CD8-positive, alpha-beta memory T cell (primary cell): ENCODE measurements around the gene CRTC3. TPM values are rescaled to one million over a fixed set of nuclear protein-coding genes. Genes with fewer than 3 reads are reported as not detected.

Experiments
- CTCF ChIA-PET: fragments of 350-600 bp; sonication (Branson Sonifier 250); formaldehyde crosslinking; loops from one replicate; lab custom pipeline; 2021; ENCODE audit warnings: antibody characterized with exemption; lab: Charles Lee
- POLR2A ChIA-PET: fragments of 350-600 bp; sonication (Branson Sonifier 250); formaldehyde crosslinking; loops from one replicate; lab custom pipeline; 2021; ENCODE audit warnings: antibody characterized with exemption; lab: Charles Lee
- DNase-seq, 5 donors: peaks; one replicate each; pipeline versions ENCODE4 v3.0.0 to v3.0.0-alpha.2; 2020 to 2022; ENCODE audit warnings: mixed read lengths in 1 of 5
- H3K27ac ChIP-seq: one replicate; pipeline ENCODE4 v1.7.0; 2013; ENCODE audit warnings: low read depth, mild to moderate bottlenecking, low read length, moderate library complexity
- H3K27me3 ChIP-seq: 2 replicates; pipeline ENCODE4 v1.7.0; 2013; ENCODE audit warnings: low read length, mild to moderate bottlenecking; ENCODE audit not compliant: insufficient read depth, poor library complexity, severe bottlenecking
- H3K36me3 ChIP-seq: 2 replicates; pipeline ENCODE4 v1.7.0; 2013; ENCODE audit warnings: mild to moderate bottlenecking, low read length, moderate library complexity; ENCODE audit not compliant: insufficient read depth
- H3K4me1 ChIP-seq: 2 replicates; pipeline ENCODE4 v1.7.0; 2013; ENCODE audit warnings: mild to moderate bottlenecking, low read length, moderate library complexity; ENCODE audit not compliant: insufficient read depth
- H3K4me3 ChIP-seq: 2 replicates; pipeline ENCODE4 v1.7.0; 2013; ENCODE audit warnings: mild to moderate bottlenecking, low read length
- H3K9me3 ChIP-seq: 2 replicates; pipeline ENCODE4 v1.7.0; 2013; ENCODE audit warnings: mild to moderate bottlenecking, low read length
- H3K27ac Mint-ChIP-seq, 8 donors: one replicate each; pipeline ENCODE4 v1.8.0; 2020 to 2021; ENCODE audit warnings: mixed read lengths in 8 of 8, mild to moderate bottlenecking in 6 of 8, inconsistent platforms in 3 of 8, moderate library complexity in 3 of 8
- H3K27me3 Mint-ChIP-seq, 2 donors: one replicate each; pipeline ENCODE4 v1.8.0; 2020 to 2021; ENCODE audit warnings: mixed read lengths in 2 of 2, mild to moderate bottlenecking in 1 of 2, moderate library complexity in 1 of 2
- H3K36me3 Mint-ChIP-seq, 3 donors: one replicate each; pipeline ENCODE4 v1.8.0; 2020 to 2021; ENCODE audit warnings: mixed read lengths in 3 of 3, inconsistent platforms in 1 of 3, mild to moderate bottlenecking in 1 of 3
- H3K4me1 Mint-ChIP-seq, 3 donors: one replicate each; pipeline ENCODE4 v1.8.0; 2020 to 2021; ENCODE audit warnings: mixed read lengths in 3 of 3, inconsistent platforms in 1 of 3, mild to moderate bottlenecking in 1 of 3
- H3K4me3 Mint-ChIP-seq, 7 donors: one replicate each; pipeline ENCODE4 v1.8.0; 2020 to 2021; ENCODE audit warnings: mixed read lengths in 7 of 7, mild to moderate bottlenecking in 6 of 7, moderate library complexity in 4 of 7, inconsistent platforms in 2 of 7
- H3K9me3 Mint-ChIP-seq, 5 donors: one replicate each; pipeline ENCODE4 v1.8.0; 2020 to 2022; ENCODE audit warnings: mixed read lengths in 5 of 5, mild to moderate bottlenecking in 3 of 5, moderate library complexity in 2 of 5, inconsistent platforms in 1 of 5
- polyA plus RNA-seq: library from polyadenylated mRNA; unstranded; fragments of 300-500 nt; fragmentation: Illumina TruSeq; gene quantifications from one replicate; pipeline ENCODE4 v1.2.3, GENCODE V29; 2021
- total RNA-seq, 2 experiments: library from RNA; stranded (reverse); gene quantifications; one replicate each; pipeline ENCODE4 v1.2.3, GENCODE V29; 2021

The CRTC3 gene
- total and polyA plus RNA-seq, 3 experiments from 2014 or later = 25.5 to 34.2 (median 26.7) TPM

DNA sequence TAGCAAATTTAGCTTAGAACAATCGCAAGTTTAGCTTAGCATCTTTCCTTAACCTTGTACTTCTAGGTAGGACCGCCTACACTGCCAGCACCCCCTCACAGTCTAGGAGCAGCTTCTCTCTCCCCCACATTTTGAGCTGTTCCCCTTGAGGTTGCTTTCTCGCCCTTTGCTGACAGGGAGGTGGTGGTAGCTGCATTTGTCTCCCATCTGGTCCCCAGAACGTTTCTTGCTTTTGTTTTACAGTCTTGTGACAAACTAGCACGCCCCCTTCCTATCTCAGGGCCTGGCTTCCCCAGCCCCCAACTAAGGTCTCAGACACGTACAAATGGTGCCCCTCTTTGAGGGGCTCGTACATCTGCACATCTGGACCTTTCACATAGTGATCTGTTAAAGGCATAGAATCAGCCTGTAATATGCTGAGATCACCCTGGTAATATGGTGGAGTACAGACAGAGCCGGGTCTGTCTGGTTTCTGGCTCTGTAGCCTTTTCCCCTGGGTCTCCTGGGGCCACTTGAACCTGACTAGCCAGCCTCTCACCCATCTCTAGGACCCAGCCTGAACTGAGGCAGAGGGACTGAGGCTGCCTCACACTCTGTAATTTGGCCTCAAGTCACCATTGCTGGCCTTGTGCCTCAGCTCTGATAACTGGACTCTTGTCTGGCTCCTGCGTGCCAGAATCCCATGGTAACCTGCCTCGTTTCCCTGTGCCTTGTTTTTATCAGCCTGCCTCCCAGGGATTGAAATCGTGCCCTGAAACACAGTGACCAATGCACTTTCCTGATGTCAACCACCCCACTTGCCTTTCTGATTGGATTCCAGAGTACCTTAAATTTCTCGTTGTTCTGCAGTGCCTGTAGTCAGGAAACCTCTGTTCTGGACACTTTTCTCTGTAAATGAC is 27.7 kb downstream of the CRTC3 start:
- ChIA-PET CTCF (no interaction called here), POLR2A (no interaction called here)
- H3K9me3 Mint-ChIP-seq = no peaks in the 10 kb centered on the region
- H3K4me3 Mint-ChIP-seq = peak overlapping the region in 2 of 7 donors; percentile 42 to 48
- peaks cover 0 to 32% (median 22%) of the 10 kb centered on the region in 3 donors for H3K36me3 Mint-ChIP-seq
- H3K27ac ChIP-seq = no peak overlapping the region
- H3K4me3 ChIP-seq = peak overlapping the region; percentile 9
- H3K27me3 ChIP-seq = no peaks in the 10 kb centered on the region
- no peaks in the 10 kb centered on the region for H3K9me3 ChIP-seq
- peak in 1 of 5 donors; percentile 50 for DNase-seq
- peaks cover 53 to 83% (median 74%) of the 10 kb centered on the region in 3 donors for H3K4me1 Mint-ChIP-seq
- H3K4me1 ChIP-seq = peaks cover 55% of the 10 kb centered on the region
- no peaks in the 10 kb centered on the region for H3K36me3 ChIP-seq
- peaks cover 0 to 1% of the 10 kb centered on the region in 2 donors for H3K27me3 Mint-ChIP-seq
- H3K27ac Mint-ChIP-seq = peak overlapping the region in 6 of 8 donors; percentile 4 to 85 (median 73)

- ChIA-PET CTCF (no interaction called here), POLR2A (no interaction called here)
- H3K9me3 Mint-ChIP-seq = no peaks in the 10 kb centered on the region
- H3K27ac Mint-ChIP-seq = peak overlapping the region in 5 of 8 donors; percentile 12 to 64 (median 24)
- no peak overlapping the region for H3K27ac ChIP-seq
- H3K36me3 Mint-ChIP-seq = peaks cover 0 to 28% (median 20%) of the 10 kb centered on the region in 3 donors
- DNase-seq = no peak
- no peaks in the 10 kb centered on the region for H3K27me3 ChIP-seq
- peaks cover 62% of the 10 kb centered on the region for H3K4me1 ChIP-seq
- no peaks in the 10 kb centered on the region for H3K9me3 ChIP-seq
- H3K4me1 Mint-ChIP-seq = peaks cover 53 to 82% (median 75%) of the 10 kb centered on the region in 3 donors
- peaks cover 0 to 1% of the 10 kb centered on the region in 2 donors for H3K27me3 Mint-ChIP-seq
- no peak overlapping the region for H3K4me3 ChIP-seq
- no peaks in the 10 kb centered on the region for H3K36me3 ChIP-seq
- peak overlapping the region in 1 of 7 donors; percentile 11 for H3K4me3 Mint-ChIP-seq
Observed at GRCh38 chr15:90558171-90558573, 28.4 kb downstream of the CRTC3 start.

GRCh38 chr15:90559119-90559518 is 29.4 kb downstream of the CRTC3 start:
- Histone ChIP-seq H3K27me3 (no peaks in the 10 kb centered on the region), H3K27ac (no peak overlapping the region), H3K9me3 (no peaks in the 10 kb centered on the region), H3K36me3 (no peaks in the 10 kb centered on the region), H3K4me1 (peaks cover 65% of the 10 kb centered on the region), H3K4me3 (no peak overlapping the region)
- Mint-ChIP-seq H3K36me3 (peaks cover 0 to 22% (median 14%) of the 10 kb centered on the region in 3 donors), H3K4me1 (peaks cover 56 to 85% (median 78%) of the 10 kb centered on the region in 3 donors), H3K27me3 (peaks cover 0 to 1% of the 10 kb centered on the region in 2 donors), H3K9me3 (no peaks in the 10 kb centered on the region), H3K27ac (peak overlapping the region in 2 of 8 donors; percentile 64 to 73), H3K4me3 (no peak overlapping the region)
- DNase-seq = no peak
- POLR2A ChIA-PET = no interaction called here
- CTCF ChIA-PET = no interaction called here

- POLR2A ChIA-PET = interaction anchor here (1.4 kb wide), 1 partner anchor 14 kb away, joined by 3 read pairs; no protein-coding TSS in a partner anchor
- peaks cover 63 to 87% (median 81%) of the 10 kb centered on the region in 3 donors for H3K4me1 Mint-ChIP-seq
- CTCF ChIA-PET = no interaction called here
- no peak overlapping the region for H3K27ac ChIP-seq
- no peaks in the 10 kb centered on the region for H3K9me3 Mint-ChIP-seq
- no peaks in the 10 kb centered on the region for H3K27me3 ChIP-seq
- H3K4me1 ChIP-seq = peaks cover 77% of the 10 kb centered on the region
- H3K4me3 ChIP-seq = no peak overlapping the region
- H3K27me3 Mint-ChIP-seq = peaks cover 0 to 1% of the 10 kb centered on the region in 2 donors
- H3K4me3 Mint-ChIP-seq = no peak overlapping the region
- no peaks in the 10 kb centered on the region for H3K9me3 ChIP-seq
- peak overlapping the region in 5 of 8 donors; percentile 3 to 77 (median 30) for H3K27ac Mint-ChIP-seq
- no peak for DNase-seq
- H3K36me3 ChIP-seq = no peaks in the 10 kb centered on the region
- peaks cover 0 to 13% (median 10%) of the 10 kb centered on the region in 3 donors for H3K36me3 Mint-ChIP-seq
Observed at GRCh38 chr15:90560229-90560776, 30.6 kb downstream of the CRTC3 start.

DNA sequence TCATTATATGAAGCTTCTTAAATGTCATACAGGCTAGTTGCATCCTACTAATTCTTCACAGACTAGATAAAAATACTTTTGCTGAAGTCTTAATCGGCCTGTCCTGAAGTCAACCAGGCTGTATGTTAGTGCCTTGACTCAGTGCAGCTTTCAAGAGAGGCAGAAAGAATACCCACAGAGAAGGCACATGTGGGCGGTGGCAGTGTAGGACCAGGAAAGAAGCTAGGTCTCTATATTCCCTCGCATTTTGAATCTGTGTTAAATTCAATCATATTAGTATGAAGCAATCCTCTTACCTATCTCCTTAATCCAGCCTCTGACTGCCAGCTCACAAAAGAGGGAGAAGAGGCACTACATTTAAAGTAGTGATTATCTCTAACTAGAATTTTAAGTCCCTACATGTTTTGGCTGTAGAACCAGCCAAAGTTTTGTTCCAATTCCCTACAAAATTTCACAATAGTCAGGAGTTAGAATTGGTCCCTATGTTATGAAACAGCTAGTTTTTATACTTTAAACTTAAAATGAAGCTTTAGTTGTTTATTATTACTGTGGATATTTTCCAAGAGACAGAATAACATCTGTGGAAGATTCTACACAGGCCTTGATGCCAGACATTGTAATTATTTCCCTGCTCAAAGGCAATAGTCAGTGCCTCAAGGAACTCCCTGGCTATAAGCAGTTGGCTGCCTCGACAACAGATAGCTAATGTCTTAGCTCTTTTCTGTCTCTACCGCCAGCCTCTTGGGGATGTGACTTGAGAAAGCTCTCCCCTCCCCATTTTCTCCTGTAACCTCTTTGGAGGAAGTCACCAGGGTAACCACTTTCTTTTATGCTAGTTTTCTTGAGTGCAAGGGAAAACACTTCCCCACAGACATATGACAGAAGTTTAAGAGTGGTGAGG is 31.9 kb downstream of the CRTC3 start:
- ChIA-PET POLR2A (interaction anchor here (1.4 kb wide), 1 partner anchor 12 kb away, joined by 3 read pairs; no protein-coding TSS in a partner anchor), CTCF (interaction anchor here (0.6 to 1.4 kb wide), 4 partner anchors 11 to 369 kb away, joined by 3 read pairs; partner anchors contain the start of gene BLM)
- peaks cover 70 to 94% (median 88%) of the 10 kb centered on the region in 3 donors for H3K4me1 Mint-ChIP-seq
- H3K27ac Mint-ChIP-seq = peak overlapping the region; percentile 30 to 93 (median 82)
- no peaks in the 10 kb centered on the region for H3K9me3 Mint-ChIP-seq
- H3K27me3 Mint-ChIP-seq = peaks cover 0 to 1% of the 10 kb centered on the region in 2 donors
- peak in 2 of 5 donors; percentile 35 to 83 for DNase-seq
- Histone ChIP-seq H3K4me1 (peaks cover 83% of the 10 kb centered on the region), H3K4me3 (no peak overlapping the region), H3K9me3 (no peaks in the 10 kb centered on the region), H3K36me3 (no peaks in the 10 kb centered on the region), H3K27ac (no peak overlapping the region), H3K27me3 (no peaks in the 10 kb centered on the region)
- H3K4me3 Mint-ChIP-seq = peak overlapping the region in 6 of 7 donors; percentile 4 to 72 (median 40)
- peaks cover 0 to 13% (median 13%) of the 10 kb centered on the region in 3 donors for H3K36me3 Mint-ChIP-seq

GRCh38 chr15:90562669-90563068 is 32.9 kb downstream of the CRTC3 start:
- Histone ChIP-seq H3K27ac (no peak overlapping the region), H3K27me3 (no peaks in the 10 kb centered on the region), H3K9me3 (no peaks in the 10 kb centered on the region), H3K4me1 (peaks cover 84% of the 10 kb centered on the region), H3K36me3 (no peaks in the 10 kb centered on the region), H3K4me3 (no peak overlapping the region)
- ChIA-PET POLR2A (no interaction called here), CTCF (no interaction called here)
- Mint-ChIP-seq H3K4me3 (peak overlapping the region in 4 of 7 donors; percentile 4 to 72 (median 20)), H3K27ac (peak overlapping the region in 7 of 8 donors; percentile 30 to 93 (median 83)), H3K4me1 (peaks cover 67 to 92% (median 87%) of the 10 kb centered on the region in 3 donors), H3K9me3 (no peaks in the 10 kb centered on the region), H3K36me3 (peaks cover 0 to 13% (median 7%) of the 10 kb centered on the region in 3 donors), H3K27me3 (peaks cover 0 to 1% of the 10 kb centered on the region in 2 donors)
- no peak for DNase-seq

GRCh38 chr15:90563463-90563862 is 33.7 kb downstream of the CRTC3 start:
- Mint-ChIP-seq H3K9me3 (no peaks in the 10 kb centered on the region), H3K4me3 (peak overlapping the region in 1 of 7 donors; percentile 67), H3K27ac (peak overlapping the region in 6 of 8 donors; percentile 49 to 90 (median 84)), H3K36me3 (peaks cover 0 to 8% (median 7%) of the 10 kb centered on the region in 3 donors), H3K27me3 (no peaks in the 10 kb centered on the region), H3K4me1 (peaks cover 65 to 92% (median 87%) of the 10 kb centered on the region in 3 donors)
- Histone ChIP-seq H3K4me1 (peaks cover 84% of the 10 kb centered on the region), H3K4me3 (no peak overlapping the region), H3K9me3 (no peaks in the 10 kb centered on the region), H3K36me3 (no peaks in the 10 kb centered on the region), H3K27me3 (no peaks in the 10 kb centered on the region), H3K27ac (no peak overlapping the region)
- no peak for DNase-seq
- CTCF ChIA-PET = no interaction called here
- POLR2A ChIA-PET = no interaction called here
